C4-2B (cell line): Measurements from ENCODE around the gene PDGFC.

Experiments
- H3K27ac ChIP-seq: fragments of 450-650 bp; 2 replicates; pipeline ENCODE4 v1.5.1; 2017
- CTCF ChIP-seq: fragments of 450-650 bp; conservative IDR thresholded peaks from 2 replicates; pipeline ENCODE4 v1.5.1; 2017; ENCODE audit warnings: mild to moderate bottlenecking
- ZFX ChIP-seq: fragments of 450-650 bp; IDR thresholded peaks from 2 replicates; pipeline ENCODE4 v1.6.1; 2017

PDGFC gene

GRCh38 chr4:156957556-156957955 is 14.0 kb downstream of the PDGFC start:
- TF ChIP-seq ZFX = no peak
- no peak for TF ChIP-seq CTCF
- no peak overlapping the region for H3K27ac ChIP-seq

- no peak for TF ChIP-seq CTCF
- TF ChIP-seq ZFX = no peak
- no peak overlapping the region for H3K27ac ChIP-seq
These were observed 14.7 kb downstream of the PDGFC start for GRCh38 chr4:156956826-156957368.

GRCh38 chr4:156956359-156956758 is 15.2 kb downstream of the PDGFC start:
- TF ChIP-seq CTCF (no peak), ZFX (no peak)
- H3K27ac ChIP-seq = no peak overlapping the region

DNA sequence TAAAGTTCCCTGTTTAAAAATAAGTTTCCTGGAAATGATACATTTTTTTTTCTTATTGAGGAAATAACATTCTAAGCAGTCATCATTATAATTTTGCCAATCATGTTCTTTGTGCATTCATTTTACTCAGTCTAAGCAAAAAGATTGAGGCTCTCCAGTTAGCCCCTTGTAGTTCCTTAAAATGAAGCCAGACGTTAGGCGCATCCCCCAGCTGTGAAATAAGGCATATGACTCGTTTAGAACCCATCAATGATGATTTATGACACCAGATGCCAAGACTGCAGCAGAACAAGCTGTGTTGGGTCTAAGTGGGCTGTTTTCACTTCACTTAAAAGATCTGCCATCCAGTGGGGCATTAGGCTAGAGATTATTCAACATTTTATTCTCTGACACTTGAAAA is 17.0 kb downstream of the PDGFC start:
- TF ChIP-seq ZFX (no peak), CTCF (no peak)
- H3K27ac ChIP-seq = no peak overlapping the region

- TF ChIP-seq CTCF (no peak), ZFX (no peak)
- H3K27ac ChIP-seq = no peak overlapping the region
These were observed 17.6 kb downstream of the PDGFC start for GRCh38 chr4:156953951-156954350.

GRCh38 chr4:156953001-156953400 is 18.6 kb downstream of the PDGFC start:
- H3K27ac ChIP-seq = no peak overlapping the region

GRCh38 chr4:156952078-156952759 is 19.4 kb downstream of the PDGFC start:
- H3K27ac ChIP-seq = no peak overlapping the region
- TF ChIP-seq ZFX (no peak), CTCF (no peak)

More at GRCh38 chr4:156953001-156953400, 18.6 kb downstream of the PDGFC start:
- TF ChIP-seq ZFX (no peak), CTCF (no peak)
